Cardiac septum (tissue), 1 donor: ENCODE data around the gene NOSTRIN. TPM values are rescaled to one million over a fixed set of nuclear protein-coding genes. Genes with fewer than 3 reads are reported as not detected.
"Not testable (repeated sequence)": the region's sequence is repeated elsewhere in the genome, so short reads cannot be mapped to it uniquely, and the experiment has no call there.

Experiments
- DNase-seq: peaks from one replicate; pipeline ENCODE4 v3.0.0-alpha.2; 2020; ENCODE audit warnings: low spot score
- intact Hi-C: fragments of 100-400 bp; cut with DNase I; formaldehyde crosslinking; loops from one replicate; pipeline ENCODE4 v1.14.0; 2022
- total RNA-seq: library from RNA; stranded (reverse); fragmentation: NEBNext Ultra II Directional; extraction: Animal tissue kit (Norgen Biotek cat#: 25700); gene quantifications from one replicate; pipeline ENCODE4 v1.2.1, GENCODE V29; 2021
- donor health status: DM: no; HTN: no; CAD: no.

Gene NOSTRIN
- total RNA-seq, 1 donor from 2014 or later: 8.9 TPM

- intact Hi-C loops: no loop called here
- no peak for DNase-seq
Measured at GRCh38 chr2:168853471-168853870, 51.0 kb downstream of the NOSTRIN start.

- intact Hi-C loops: no loop called here
- no peak for DNase-seq
Measured at GRCh38 chr2:168854651-168855050, 52.2 kb downstream of the NOSTRIN start.

GRCh38 chr2:168855601-168856000, 53.2 kb downstream of the NOSTRIN start:
- no peak for DNase-seq
- intact Hi-C loops: no loop called here

- intact Hi-C loops: no loop called here
- DNase-seq: no peak
Measured at GRCh38 chr2:168858146-168858545, 55.7 kb downstream of the NOSTRIN start.

GRCh38 chr2:168867164-168867563, 64.7 kb downstream of the NOSTRIN start:
- intact Hi-C loops: not testable (repeated sequence)

GRCh38 chr2:168870369-168870768, 67.9 kb downstream of the NOSTRIN start:
- DNase-seq, intact Hi-C loops: not testable (repeated sequence)

More at GRCh38 chr2:168867164-168867563, 64.7 kb downstream of the NOSTRIN start:
- DNase-seq: not testable (repeated sequence)

- DNase-seq, intact Hi-C loops: not testable (repeated sequence)
Measured at GRCh38 chr2:168870824-168871223, 68.4 kb downstream of the NOSTRIN start.

GRCh38 chr2:168874368-168875054, 72.1 kb downstream of the NOSTRIN start:
- intact Hi-C loops: no loop called here
- no peak for DNase-seq

- intact Hi-C loops, DNase-seq: not testable (repeated sequence)
Measured at GRCh38 chr2:168882163-168882562, 79.7 kb downstream of the NOSTRIN start.

GRCh38 chr2:168884975-168885374, 82.5 kb downstream of the NOSTRIN start:
- intact Hi-C loops: no loop called here

GRCh38 chr2:168889635-168890005, 87.2 kb downstream of the NOSTRIN start:
- no peak for DNase-seq

More at GRCh38 chr2:168884975-168885374, 82.5 kb downstream of the NOSTRIN start:
- DNase-seq: no peak

GRCh38 chr2:168890006-168890782, 87.8 kb downstream of the NOSTRIN start, which contains the start of gene SPC25:
TSS of gene SPC25 (minus strand) at chr2:168890430. CDS start at chr2:168889519, 911 bp downstream.
- peak; percentile 93 for DNase-seq
- intact Hi-C loops: no loop called here

More at GRCh38 chr2:168889635-168890005, 87.2 kb downstream of the NOSTRIN start:
- intact Hi-C loops: no loop called here

GRCh38 chr2:168892327-168892726, 89.9 kb downstream of the NOSTRIN start:
- intact Hi-C loops: no loop called here
- DNase-seq: no peak

GRCh38 chr2:168894101-168894500, 91.7 kb downstream of the NOSTRIN start:
- no peak for DNase-seq
- intact Hi-C loops: no loop called here

- intact Hi-C loops: no loop called here
Measured at GRCh38 chr2:168894720-168895119, 92.3 kb downstream of the NOSTRIN start.

GRCh38 chr2:168895771-168896170, 93.3 kb downstream of the NOSTRIN start:
- DNase-seq: no peak
- intact Hi-C loops: no loop called here

More at GRCh38 chr2:168894720-168895119, 92.3 kb downstream of the NOSTRIN start:
- DNase-seq: no peak

GRCh38 chr2:168896783-168897182, 94.3 kb downstream of the NOSTRIN start:
- intact Hi-C loops: no loop called here
- no peak for DNase-seq

- intact Hi-C loops: no loop called here
- DNase-seq: no peak
Measured at GRCh38 chr2:168897449-168897848, 95.0 kb downstream of the NOSTRIN start.

- no peak for DNase-seq
- intact Hi-C loops: no loop called here
Measured at GRCh38 chr2:168901003-168901402, 98.6 kb downstream of the NOSTRIN start, which contains the start of gene G6PC2. TSS of gene G6PC2 (plus strand) at chr2:168901291. CDS start at chr2:168901332, 41 bp downstream.

GRCh38 chr2:168903888-168904287, 101.5 kb downstream of the NOSTRIN start:
- DNase-seq: no peak
- intact Hi-C loops: no loop called here

GRCh38 chr2:168904358-168904757, 101.9 kb downstream of the NOSTRIN start:
- DNase-seq: no peak
- intact Hi-C loops: no loop called here
